C4-2B (cell line): ENCODE data around the gene CFAP77.
A peak's percentile ranks its signal among the peaks of the same experiment; 100 is the strongest.

ENCODE experiments used
- H3K27ac ChIP-seq: fragments of 450-650 bp; 2 replicates; pipeline ENCODE4 v1.5.1; 2017
- ZFX ChIP-seq: fragments of 450-650 bp; IDR thresholded peaks from 2 replicates; pipeline ENCODE4 v1.6.1; 2017
- TF ChIP-seq, protein P1 (sequence below): fragments of 450-650 bp; conservative IDR thresholded peaks from 2 replicates; pipeline ENCODE4 v1.5.1; 2017; ENCODE audit warnings: mild to moderate bottlenecking

CFAP77 gene

DNA sequence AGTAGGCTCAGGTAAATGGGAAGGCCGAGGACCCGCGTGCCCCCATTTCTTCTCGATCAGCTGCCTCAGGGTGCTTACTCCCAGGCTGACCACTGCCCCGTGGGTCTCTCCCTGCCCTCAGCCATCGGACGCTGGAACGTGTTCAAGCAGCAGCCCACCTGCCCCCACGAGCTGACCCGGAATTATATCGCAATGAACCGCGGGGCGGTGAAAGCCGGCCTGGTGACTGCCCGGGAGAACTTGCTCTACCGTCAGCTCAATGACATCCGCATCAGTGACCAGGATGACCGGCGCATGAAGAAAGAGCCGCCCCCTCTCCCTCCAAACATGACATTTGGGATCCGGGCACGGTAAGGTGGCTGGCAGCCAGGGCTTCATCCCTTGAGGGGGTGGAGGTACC, 89.2 kb downstream of the CFAP77 start:
- TF ChIP-seq, protein P1, sequence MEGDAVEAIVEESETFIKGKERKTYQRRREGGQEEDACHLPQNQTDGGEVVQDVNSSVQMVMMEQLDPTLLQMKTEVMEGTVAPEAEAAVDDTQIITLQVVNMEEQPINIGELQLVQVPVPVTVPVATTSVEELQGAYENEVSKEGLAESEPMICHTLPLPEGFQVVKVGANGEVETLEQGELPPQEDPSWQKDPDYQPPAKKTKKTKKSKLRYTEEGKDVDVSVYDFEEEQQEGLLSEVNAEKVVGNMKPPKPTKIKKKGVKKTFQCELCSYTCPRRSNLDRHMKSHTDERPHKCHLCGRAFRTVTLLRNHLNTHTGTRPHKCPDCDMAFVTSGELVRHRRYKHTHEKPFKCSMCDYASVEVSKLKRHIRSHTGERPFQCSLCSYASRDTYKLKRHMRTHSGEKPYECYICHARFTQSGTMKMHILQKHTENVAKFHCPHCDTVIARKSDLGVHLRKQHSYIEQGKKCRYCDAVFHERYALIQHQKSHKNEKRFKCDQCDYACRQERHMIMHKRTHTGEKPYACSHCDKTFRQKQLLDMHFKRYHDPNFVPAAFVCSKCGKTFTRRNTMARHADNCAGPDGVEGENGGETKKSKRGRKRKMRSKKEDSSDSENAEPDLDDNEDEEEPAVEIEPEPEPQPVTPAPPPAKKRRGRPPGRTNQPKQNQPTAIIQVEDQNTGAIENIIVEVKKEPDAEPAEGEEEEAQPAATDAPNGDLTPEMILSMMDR: no peak
- no peak for TF ChIP-seq ZFX

DNA sequence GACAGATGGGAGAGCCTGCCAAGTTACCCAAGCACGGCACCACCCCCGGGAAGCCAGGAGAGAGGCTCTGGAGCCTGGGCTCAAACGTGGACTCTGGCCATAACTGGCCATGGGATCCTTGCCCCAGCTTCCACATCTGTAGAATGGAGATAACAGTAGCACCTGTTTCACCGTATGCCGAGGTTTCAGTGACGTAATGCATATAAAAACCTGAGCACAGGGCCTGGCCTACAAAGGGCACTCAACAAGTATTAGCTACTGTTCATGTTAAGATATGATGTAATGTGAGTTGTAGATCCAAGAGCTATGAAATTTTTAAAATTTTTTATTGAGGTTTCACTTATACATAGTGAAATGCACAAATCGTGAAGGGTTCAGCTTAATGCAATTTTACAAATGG, 90.2 kb downstream of the CFAP77 start:
- no peak for TF ChIP-seq ZFX
- TF ChIP-seq, protein P1: no peak
- H3K27ac ChIP-seq: no peak overlapping the region

More for the DNA sequence above, 89.2 kb downstream of the CFAP77 start:
- H3K27ac ChIP-seq: no peak overlapping the region

DNA sequence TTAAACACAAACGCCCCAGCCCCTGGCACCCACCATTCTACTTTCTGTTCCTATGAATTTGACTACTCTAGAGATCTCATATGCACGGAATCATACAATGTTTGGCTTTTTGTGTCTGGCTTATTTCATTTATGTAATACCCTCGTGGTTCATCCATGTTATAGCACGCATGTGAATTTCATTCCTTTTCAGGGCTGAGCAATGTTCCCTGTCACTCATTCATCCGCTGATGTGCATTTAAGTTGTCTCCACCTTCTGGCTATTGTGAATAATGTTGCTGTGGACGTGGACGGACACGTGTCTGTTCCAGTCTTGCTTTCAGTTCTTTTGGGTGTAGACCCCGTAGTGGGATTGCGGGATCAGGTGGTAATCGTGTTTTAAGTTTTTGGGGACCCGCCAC, 92.5 kb downstream of the CFAP77 start:
- TF ChIP-seq, protein P1: no peak
- TF ChIP-seq ZFX: no peak
- H3K27ac ChIP-seq: no peak overlapping the region

DNA sequence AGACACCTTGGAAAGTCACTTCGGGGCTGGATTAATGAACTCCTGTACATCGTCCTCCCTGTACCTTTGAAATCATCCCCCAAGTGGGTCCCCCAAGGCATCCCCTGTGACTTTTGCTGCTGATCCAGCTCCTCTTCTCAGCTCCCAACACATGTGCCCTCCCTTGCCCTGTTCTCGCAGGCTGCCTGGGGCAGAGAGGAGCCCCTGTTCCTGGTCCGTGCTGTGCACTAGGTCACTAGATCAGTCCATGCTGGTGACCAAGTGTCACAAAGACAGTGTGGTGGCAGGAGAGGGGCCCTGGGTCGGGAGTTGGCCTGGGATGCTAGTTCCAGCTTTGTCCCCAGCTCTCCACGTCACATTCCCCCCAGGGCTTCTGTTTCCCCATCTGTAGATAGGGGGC, 93.1 kb downstream of the CFAP77 start:
- TF ChIP-seq, protein P1: no peak
- no peak for TF ChIP-seq ZFX

DNA sequence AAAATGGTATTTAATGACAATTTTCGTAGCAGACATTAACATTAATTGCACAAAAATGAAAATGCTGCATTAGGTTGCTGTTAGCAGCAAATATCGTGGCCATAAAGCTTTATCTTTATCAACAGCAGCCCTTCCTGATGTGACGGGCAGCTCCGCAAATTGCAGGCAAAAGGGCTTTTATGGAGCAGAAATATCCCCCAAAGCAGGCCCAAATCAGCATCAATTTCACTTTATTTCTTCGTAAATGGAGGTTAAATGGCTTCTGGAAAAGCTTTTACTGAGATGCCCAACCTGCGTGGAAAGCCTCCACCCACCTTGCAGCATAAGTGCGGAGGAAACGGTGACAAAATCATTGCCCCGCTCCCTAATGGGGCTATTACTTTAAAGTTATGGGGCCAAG, 94.5 kb downstream of the CFAP77 start:
- TF ChIP-seq, protein P1: no peak
- no peak for TF ChIP-seq ZFX
- H3K27ac ChIP-seq: no peak overlapping the region

More for the DNA sequence above, 93.1 kb downstream of the CFAP77 start:
- H3K27ac ChIP-seq: no peak overlapping the region

DNA sequence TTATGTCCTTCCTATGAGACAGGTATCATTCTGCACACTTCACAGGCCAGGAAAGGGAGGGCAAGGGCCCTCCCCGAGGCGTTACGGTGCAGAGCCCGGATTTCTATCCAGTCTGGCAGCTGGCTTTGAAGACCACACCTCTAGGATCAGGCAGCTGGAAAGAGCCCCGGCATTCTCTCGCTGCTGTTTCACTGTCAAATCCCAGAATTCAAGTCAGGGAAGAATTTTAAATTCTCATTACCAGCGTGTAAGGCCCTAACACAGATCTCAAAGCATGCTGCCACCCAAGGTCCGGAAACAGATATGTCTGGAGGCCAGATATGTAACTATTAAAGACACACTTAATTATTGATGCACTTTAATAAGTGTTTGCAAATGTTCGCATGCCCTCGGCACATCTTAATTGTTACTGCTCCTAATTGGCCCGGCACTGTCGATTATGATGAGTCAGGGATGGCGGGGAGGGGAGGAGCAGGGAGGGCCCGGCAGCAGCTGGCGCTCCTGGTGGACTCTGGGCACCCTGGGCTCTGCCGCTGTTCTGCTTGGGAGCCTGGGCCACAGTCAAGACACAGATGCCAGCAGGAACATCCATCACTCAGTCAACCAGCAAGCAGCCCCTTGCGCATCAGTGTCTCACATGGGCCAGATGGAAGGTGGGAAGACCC, 96.1 kb downstream of the CFAP77 start:
- H3K27ac ChIP-seq: peak overlapping the region; percentile 17; the same call in 1 of the 2 replicates

DNA sequence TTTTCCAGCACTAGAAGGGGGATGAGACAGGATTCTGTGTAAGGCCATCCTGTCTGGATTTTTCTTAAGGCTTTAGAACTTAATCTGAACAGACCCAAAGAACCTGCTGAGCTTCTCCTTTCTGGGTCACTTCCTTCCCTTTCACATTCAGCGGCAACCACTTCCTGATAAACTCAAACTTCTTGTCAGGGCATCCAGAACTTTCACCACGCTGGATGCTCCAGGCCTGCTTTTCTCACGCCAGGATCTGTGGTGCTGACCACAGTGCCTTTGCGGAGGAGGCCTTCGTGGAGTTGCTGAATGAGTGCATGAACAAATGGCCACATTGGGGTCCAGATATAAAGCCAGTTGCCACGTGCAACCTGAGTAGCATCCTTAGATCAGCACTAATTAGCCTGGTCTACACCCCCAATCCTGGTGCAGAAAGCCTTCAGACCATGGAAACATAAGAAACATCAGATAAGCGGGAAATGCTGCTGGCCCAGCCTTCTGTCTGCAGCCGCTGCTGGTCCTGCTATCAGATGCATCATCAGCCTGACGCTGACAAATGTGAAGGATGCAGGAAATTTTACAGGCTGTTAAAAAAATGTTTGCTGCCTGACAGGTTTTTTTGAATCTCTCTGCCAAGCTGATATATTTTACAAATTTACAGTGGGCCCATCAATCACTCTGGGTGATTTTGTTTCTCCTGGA, 97.1 kb downstream of the CFAP77 start:
- TF ChIP-seq ZFX: no peak
- TF ChIP-seq, protein P1: no peak
- peak overlapping the region; percentile 17; the same call in 1 of the 2 replicates for H3K27ac ChIP-seq

More for the DNA sequence above, 96.1 kb downstream of the CFAP77 start:
- TF ChIP-seq ZFX: no peak
- TF ChIP-seq, protein P1: no peak
